HL-60/S4 treated with retinoic acid at 250 ng/mL for 4 days and 3 days (cell line): Measurements from ENCODE around the gene MLXIP.
"Not testable (repeated sequence)": the region's sequence is repeated elsewhere in the genome, so short reads cannot be mapped to it uniquely, and the experiment has no call there.

Experiments used
- in situ Hi-C: fragments of 300-500 bp; cut with MboI; formaldehyde crosslinking; loops from 2 replicates; pipeline ENCODE4 v1.7.0; 2022; ENCODE audit warnings: low sequenced_read_pairs

MLXIP gene

GRCh38 chr12:122078141-122079032, at the start of gene MLXIP:
Gene MLXIP (plus strand): TSS chr12:122078756. CDS start chr12:122078854, 98 bp downstream.
- in situ Hi-C loops: no loop called here

- in situ Hi-C loops: no loop called here
Measured at GRCh38 chr12:122028905-122029560, 49.5 kb upstream of the MLXIP start.

- in situ Hi-C loops: no loop called here
Measured at GRCh38 chr12:122029620-122030423, 48.7 kb upstream of the MLXIP start.

- in situ Hi-C loops: no loop called here
Measured at GRCh38 chr12:122030424-122031035, 48.0 kb upstream of the MLXIP start.

- in situ Hi-C loops: no loop called here
Measured at GRCh38 chr12:122031342-122032216, 47.0 kb upstream of the MLXIP start.

GRCh38 chr12:122032580-122032979, 46.0 kb upstream of the MLXIP start:
- in situ Hi-C loops: no loop called here

- in situ Hi-C loops: no loop called here
Measured at GRCh38 chr12:122035292-122035691, 43.3 kb upstream of the MLXIP start.

- in situ Hi-C loops: no loop called here
Measured at GRCh38 chr12:122036153-122036552, 42.4 kb upstream of the MLXIP start.

GRCh38 chr12:122040579-122041386, 37.8 kb upstream of the MLXIP start:
- in situ Hi-C loops: no loop called here

- in situ Hi-C loops: not testable (repeated sequence)
Measured at GRCh38 chr12:122041458-122041857, 37.1 kb upstream of the MLXIP start.

- in situ Hi-C loops: no loop called here
Measured at GRCh38 chr12:122042910-122043309, 35.6 kb upstream of the MLXIP start.

- in situ Hi-C loops: no loop called here
Measured at GRCh38 chr12:122043476-122043875, 35.1 kb upstream of the MLXIP start.

- in situ Hi-C loops: no loop called here
Measured at GRCh38 chr12:122045262-122045661, 33.3 kb upstream of the MLXIP start.

- in situ Hi-C loops: no loop called here
Measured at GRCh38 chr12:122046145-122046544, 32.4 kb upstream of the MLXIP start.

- in situ Hi-C loops: no loop called here
Measured at GRCh38 chr12:122048151-122048550, 30.4 kb upstream of the MLXIP start.

GRCh38 chr12:122049827-122050226, 28.7 kb upstream of the MLXIP start:
- in situ Hi-C loops: loop anchor here (10.0 kb wide), 1 partner anchor 75 kb away; no protein-coding TSS in a partner anchor

- in situ Hi-C loops: loop anchor here (10.0 kb wide), 1 partner anchor 74 kb away; no protein-coding TSS in a partner anchor
Measured at GRCh38 chr12:122050706-122051105, 27.9 kb upstream of the MLXIP start.

- in situ Hi-C loops: loop anchor here (10.0 kb wide), 1 partner anchor 73 kb away; no protein-coding TSS in a partner anchor
Measured at GRCh38 chr12:122051231-122051876, 27.2 kb upstream of the MLXIP start.
